Astrocyte (in vitro differentiated cells and primary cell): ENCODE results near the gene ZEB2. TPM values are rescaled to one million over a fixed set of nuclear protein-coding genes. Genes with fewer than 3 reads are reported as not detected.

Experiments
- DNase-seq: peaks from one replicate; pipeline ENCODE4 v3.0.0-alpha.2; 2010; ENCODE audit warnings: low read depth
- FAIRE-seq: peaks from 2 replicates; lab custom pipeline; 2011; peaks lifted over from hg19 to GRCh38; lab: Jason Lieb, UNC
- H2AFZ ChIP-seq: 2 replicates; pipeline ENCODE4 v1.6.0; 2012; ENCODE audit warnings: low read depth, low read length, inconsistent platforms
- H3K27ac ChIP-seq: 2 replicates; pipeline ENCODE4 v1.5.1; 2011; ENCODE audit warnings: low read depth, low read length, inconsistent platforms
- H3K27me3 ChIP-seq: 2 replicates; pipeline ENCODE4 v1.6.0; 2011; ENCODE audit warnings: low read length, inconsistent platforms; ENCODE audit not compliant: insufficient read depth
- H3K36me3 ChIP-seq: 2 replicates; pipeline ENCODE4 v1.5.1; 2011; ENCODE audit warnings: low read length, inconsistent platforms; ENCODE audit not compliant: insufficient read depth
- H3K4me1 ChIP-seq: 2 replicates; pipeline ENCODE4 v1.5.1; 2011; ENCODE audit warnings: low read length, inconsistent platforms; ENCODE audit not compliant: insufficient read depth
- H3K4me2 ChIP-seq: 2 replicates; pipeline ENCODE4 v1.6.0; 2012; ENCODE audit warnings: low read length, inconsistent platforms
- H3K4me3 ChIP-seq: 2 replicates; pipeline ENCODE4 v1.5.1; 2011; ENCODE audit warnings: low read depth, mild to moderate bottlenecking, low read length, inconsistent platforms; ENCODE audit not compliant: insufficient read depth
- H3K79me2 ChIP-seq: 2 replicates; pipeline ENCODE4 v1.6.0; 2012; ENCODE audit warnings: mild to moderate bottlenecking, low read length, inconsistent platforms; ENCODE audit not compliant: insufficient read depth
- H3K9ac ChIP-seq: 2 replicates; pipeline ENCODE4 v1.6.0; 2012; ENCODE audit warnings: mild to moderate bottlenecking, low read length, inconsistent platforms
- H3K9me3 ChIP-seq: 2 replicates; pipeline ENCODE4 v1.5.1; 2012; ENCODE audit warnings: low read depth, mild to moderate bottlenecking, low read length, inconsistent platforms; ENCODE audit not compliant: insufficient read depth
- H4K20me1 ChIP-seq: 2 replicates; pipeline ENCODE4 v1.6.0; 2012; ENCODE audit warnings: low read length, inconsistent platforms; ENCODE audit not compliant: insufficient read depth
- H3K27ac Mint-ChIP-seq: one replicate; pipeline ENCODE4 v1.8.0; 2021; ENCODE audit warnings: mild to moderate bottlenecking, mixed read lengths; ENCODE audit not compliant: unreplicated experiment
- H3K27me3 Mint-ChIP-seq: one replicate; pipeline ENCODE4 v1.8.0; 2021; ENCODE audit warnings: low read depth, mixed read lengths; ENCODE audit not compliant: unreplicated experiment
- H3K36me3 Mint-ChIP-seq: one replicate; pipeline ENCODE4 v1.8.0; 2021; ENCODE audit warnings: low read depth, mixed read lengths; ENCODE audit not compliant: unreplicated experiment
- H3K4me1 Mint-ChIP-seq: one replicate; pipeline ENCODE4 v1.8.0; 2021; ENCODE audit warnings: low read depth, mixed read lengths; ENCODE audit not compliant: unreplicated experiment
- H3K4me3 Mint-ChIP-seq: one replicate; pipeline ENCODE4 v1.8.0; 2021; ENCODE audit warnings: mild to moderate bottlenecking, moderate library complexity, mixed read lengths; ENCODE audit not compliant: unreplicated experiment
- H3K9me3 Mint-ChIP-seq: one replicate; pipeline ENCODE4 v1.8.0; 2021; ENCODE audit warnings: mild to moderate bottlenecking, mixed read lengths; ENCODE audit not compliant: unreplicated experiment
- CTCF ChIP-seq: IDR thresholded peaks from 2 replicates; pipeline ENCODE4 v1.5.1; 2011; ENCODE audit warnings: low read depth, mild to moderate bottlenecking, inconsistent platforms, low read length, moderate library complexity; ENCODE audit not compliant: insufficient read depth
- EZH2 ChIP-seq: IDR thresholded peaks from 2 replicates; pipeline ENCODE4 v1.6.1; 2012; ENCODE audit warnings: mild to moderate bottlenecking, low read length, inconsistent platforms; ENCODE audit not compliant: insufficient read depth
- total RNA-seq: library from RNA; stranded (reverse); gene quantifications from 2 replicates; pipeline ENCODE4 v1.2.1, GENCODE V29; 2021

The ZEB2 gene
- total RNA-seq, 1 donor from 2014 or later: 84.9 TPM

GRCh38 chr2:144545787-144546186 is 25.9 kb upstream of the ZEB2 start:
- no peaks in the 10 kb centered on the region for H3K36me3 ChIP-seq
- no peak overlapping the region for H3K27ac Mint-ChIP-seq
- H2AFZ ChIP-seq: no peak overlapping the region
- no peaks in the 10 kb centered on the region for H4K20me1 ChIP-seq
- H3K27me3 ChIP-seq: no peaks in the 10 kb centered on the region
- no peaks in the 10 kb centered on the region for H3K9me3 Mint-ChIP-seq
- H3K4me1 Mint-ChIP-seq: no peaks in the 10 kb centered on the region
- FAIRE-seq: no peak
- no peaks in the 10 kb centered on the region for H3K9me3 ChIP-seq
- no peak overlapping the region for H3K4me2 ChIP-seq
- H3K79me2 ChIP-seq: no peaks in the 10 kb centered on the region
- H3K4me3 ChIP-seq: no peak overlapping the region
- TF ChIP-seq CTCF: no peak
- no peak for TF ChIP-seq EZH2
- H3K4me1 ChIP-seq: no peaks in the 10 kb centered on the region
- no peak overlapping the region for H3K9ac ChIP-seq
- no peak overlapping the region for H3K4me3 Mint-ChIP-seq
- DNase-seq: no peak
- H3K36me3 Mint-ChIP-seq: no peaks in the 10 kb centered on the region
- no peaks in the 10 kb centered on the region for H3K27me3 Mint-ChIP-seq
- no peak overlapping the region for H3K27ac ChIP-seq

GRCh38 chr2:144544053-144544452 is 24.1 kb upstream of the ZEB2 start:
- no peaks in the 10 kb centered on the region for H3K36me3 ChIP-seq
- Mint-ChIP-seq H3K4me1 (no peaks in the 10 kb centered on the region), H3K27me3 (no peaks in the 10 kb centered on the region), H3K36me3 (no peaks in the 10 kb centered on the region), H3K4me3 (no peak overlapping the region), H3K9me3 (no peaks in the 10 kb centered on the region), H3K27ac (no peak overlapping the region)
- no peak overlapping the region for H2AFZ ChIP-seq
- no peaks in the 10 kb centered on the region for H3K4me1 ChIP-seq
- H3K9ac ChIP-seq: no peak overlapping the region
- no peaks in the 10 kb centered on the region for H3K27me3 ChIP-seq
- H4K20me1 ChIP-seq: no peaks in the 10 kb centered on the region
- FAIRE-seq (no peak), DNase-seq (no peak)
- no peak overlapping the region for H3K4me2 ChIP-seq
- no peaks in the 10 kb centered on the region for H3K9me3 ChIP-seq
- no peak for TF ChIP-seq EZH2
- TF ChIP-seq CTCF: no peak
- H3K27ac ChIP-seq: no peak overlapping the region
- no peak overlapping the region for H3K4me3 ChIP-seq
- no peaks in the 10 kb centered on the region for H3K79me2 ChIP-seq

GRCh38 chr2:144541396-144541795 is 21.5 kb upstream of the ZEB2 start:
- Mint-ChIP-seq H3K9me3 (no peaks in the 10 kb centered on the region), H3K27ac (no peak overlapping the region), H3K4me3 (no peak overlapping the region), H3K4me1 (no peaks in the 10 kb centered on the region), H3K36me3 (no peaks in the 10 kb centered on the region), H3K27me3 (no peaks in the 10 kb centered on the region)
- no peak overlapping the region for H3K9ac ChIP-seq
- no peak for TF ChIP-seq CTCF
- no peak for TF ChIP-seq EZH2
- no peaks in the 10 kb centered on the region for H3K36me3 ChIP-seq
- H3K27me3 ChIP-seq: no peaks in the 10 kb centered on the region
- H4K20me1 ChIP-seq: no peaks in the 10 kb centered on the region
- H3K4me1 ChIP-seq: no peaks in the 10 kb centered on the region
- no peak overlapping the region for H2AFZ ChIP-seq
- H3K27ac ChIP-seq: no peak overlapping the region
- DNase-seq (peak; percentile 40), FAIRE-seq (no peak)
- H3K9me3 ChIP-seq: no peaks in the 10 kb centered on the region
- H3K4me3 ChIP-seq: no peak overlapping the region
- no peak overlapping the region for H3K4me2 ChIP-seq
- H3K79me2 ChIP-seq: no peaks in the 10 kb centered on the region
